Subcutaneous adipose tissue (tissue), 4 donors: Measurements from ENCODE around the gene QKI. TPM values are rescaled to one million over a fixed set of nuclear protein-coding genes. Genes with fewer than 3 reads are reported as not detected.

Source experiments
- CTCF ChIP-seq: fragments of 450-650 bp; IDR thresholded peaks from one replicate; pipeline ENCODE4 v1.5.1; 2016; ENCODE audit warnings: low read depth, mild to moderate bottlenecking, control low read depth, antibody characterized with exemption, moderate library complexity
- total RNA-seq, 4 donors: library from RNA; depleted of rRNA; stranded (reverse); fragments of >200 nt; gene quantifications; one replicate each; pipeline ENCODE4 v1.1.0, GENCODE V29; 2016

The QKI gene
- total RNA-seq, 4 donors from 2014 or later: 218 to 368 (median 266) TPM

- TF ChIP-seq CTCF: no peak
Observed at GRCh38 chr6:163436843-163437242, 22.3 kb downstream of the QKI start.

GRCh38 chr6:163437466-163437865 is 22.9 kb downstream of the QKI start:
- TF ChIP-seq CTCF: no peak

- no peak for TF ChIP-seq CTCF
Observed at GRCh38 chr6:163438298-163438939, 23.9 kb downstream of the QKI start.

- TF ChIP-seq CTCF: no peak
Observed at GRCh38 chr6:163438940-163439335, 24.4 kb downstream of the QKI start.

GRCh38 chr6:163439997-163440396 is 25.5 kb downstream of the QKI start:
- no peak for TF ChIP-seq CTCF

GRCh38 chr6:163442336-163442735 is 27.8 kb downstream of the QKI start:
- no peak for TF ChIP-seq CTCF

GRCh38 chr6:163444077-163444476 is 29.6 kb downstream of the QKI start:
- no peak for TF ChIP-seq CTCF
